GM12878 (cell line): ENCODE measurements around the gene GAGE10.

Experiments
- GABPA ChIP-seq: IDR thresholded peaks from 2 replicates; pipeline ENCODE4 v1.6.1; 2014; ENCODE audit warnings: antibody characterized with exemption, low read depth, mild to moderate bottlenecking, inconsistent platforms
- JUNB ChIP-seq: IDR thresholded peaks from 2 replicates; pipeline ENCODE4 v1.6.1; 2016; ENCODE audit warnings: antibody characterized with exemption, mild to moderate bottlenecking
- KAT2A ChIP-seq: conservative IDR thresholded peaks from 2 replicates; pipeline ENCODE4 v1.6.1; 2011; ENCODE audit warnings: low read depth, low read length; ENCODE audit not compliant: control insufficient read depth
- POLR2A ChIP-seq: IDR thresholded peaks from 2 replicates; pipeline ENCODE4 v1.6.1; 2011; ENCODE audit warnings: low read depth, mild to moderate bottlenecking, low read length
- RFX5 ChIP-seq: IDR thresholded peaks from 2 replicates; pipeline ENCODE4 v1.6.1; 2011; ENCODE audit warnings: low read depth, low read length, improper control_type of control experiment
- TF ChIP-seq, protein P1 (sequence below): IDR thresholded peaks from 2 replicates; pipeline ENCODE4 v1.6.1; 2012; ENCODE audit warnings: mild to moderate bottlenecking, low read depth, low read length
- TF ChIP-seq, protein P2 (sequence below), 3 experiments: IDR thresholded peaks in 2 of 3; conservative IDR thresholded peaks in 1 of 3; 2 replicates each; pipeline ENCODE4 v1.5.1; 2011; ENCODE audit warnings: low read depth in 3 of 3, low read length in 3 of 3, mild to moderate bottlenecking in 3 of 3, control low read depth in 2 of 3, moderate library complexity in 2 of 3, inconsistent platforms in 1 of 3, mixed read lengths in 1 of 3; ENCODE audit not compliant: control insufficient read depth in 2 of 3, insufficient read depth in 1 of 3; ENCODE audit errors: extremely low read depth in 1 of 3
- TF ChIP-seq, protein P3 (sequence below): fragments of 150-350 bp; IDR thresholded peaks from 2 replicates; pipeline ENCODE4 v1.6.1; 2016; ENCODE audit warnings: low read depth, low read length
- TF ChIP-seq, protein P4 (sequence below): fragments of 450-650 bp; IDR thresholded peaks from 2 replicates; pipeline ENCODE4 v1.6.1; 2017; ENCODE audit warnings: mild to moderate bottlenecking
- TF ChIP-seq, protein P5 (sequence below): fragments of 450-650 bp; IDR thresholded peaks from 2 replicates; pipeline ENCODE4 v1.6.1; 2018; ENCODE audit warnings: mild to moderate bottlenecking, low read depth, moderate library complexity; ENCODE audit not compliant: partially characterized antibody

DNA sequence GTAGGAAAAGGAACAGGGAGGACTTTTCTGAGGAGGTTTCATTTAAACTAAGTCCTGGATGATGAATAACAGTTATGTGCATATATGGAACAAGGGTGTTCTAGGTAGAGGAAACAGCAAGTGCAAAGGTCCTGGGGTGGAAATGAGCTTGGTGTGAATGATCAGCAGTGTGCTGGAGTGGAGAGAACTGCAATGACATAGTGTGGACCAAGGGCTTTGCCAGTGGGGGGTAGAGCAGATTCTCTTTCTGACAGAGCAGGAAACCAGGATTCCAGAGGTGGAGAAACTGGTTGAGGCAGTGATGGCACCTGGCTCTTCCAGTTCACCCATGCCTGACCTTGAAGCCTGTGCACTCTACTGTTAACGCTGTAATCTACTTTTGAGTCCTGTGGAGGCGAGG lies 32.1 kb upstream of the GAGE10 start:
- TF ChIP-seq POLR2A: no peak
- TF ChIP-seq, protein P1, sequence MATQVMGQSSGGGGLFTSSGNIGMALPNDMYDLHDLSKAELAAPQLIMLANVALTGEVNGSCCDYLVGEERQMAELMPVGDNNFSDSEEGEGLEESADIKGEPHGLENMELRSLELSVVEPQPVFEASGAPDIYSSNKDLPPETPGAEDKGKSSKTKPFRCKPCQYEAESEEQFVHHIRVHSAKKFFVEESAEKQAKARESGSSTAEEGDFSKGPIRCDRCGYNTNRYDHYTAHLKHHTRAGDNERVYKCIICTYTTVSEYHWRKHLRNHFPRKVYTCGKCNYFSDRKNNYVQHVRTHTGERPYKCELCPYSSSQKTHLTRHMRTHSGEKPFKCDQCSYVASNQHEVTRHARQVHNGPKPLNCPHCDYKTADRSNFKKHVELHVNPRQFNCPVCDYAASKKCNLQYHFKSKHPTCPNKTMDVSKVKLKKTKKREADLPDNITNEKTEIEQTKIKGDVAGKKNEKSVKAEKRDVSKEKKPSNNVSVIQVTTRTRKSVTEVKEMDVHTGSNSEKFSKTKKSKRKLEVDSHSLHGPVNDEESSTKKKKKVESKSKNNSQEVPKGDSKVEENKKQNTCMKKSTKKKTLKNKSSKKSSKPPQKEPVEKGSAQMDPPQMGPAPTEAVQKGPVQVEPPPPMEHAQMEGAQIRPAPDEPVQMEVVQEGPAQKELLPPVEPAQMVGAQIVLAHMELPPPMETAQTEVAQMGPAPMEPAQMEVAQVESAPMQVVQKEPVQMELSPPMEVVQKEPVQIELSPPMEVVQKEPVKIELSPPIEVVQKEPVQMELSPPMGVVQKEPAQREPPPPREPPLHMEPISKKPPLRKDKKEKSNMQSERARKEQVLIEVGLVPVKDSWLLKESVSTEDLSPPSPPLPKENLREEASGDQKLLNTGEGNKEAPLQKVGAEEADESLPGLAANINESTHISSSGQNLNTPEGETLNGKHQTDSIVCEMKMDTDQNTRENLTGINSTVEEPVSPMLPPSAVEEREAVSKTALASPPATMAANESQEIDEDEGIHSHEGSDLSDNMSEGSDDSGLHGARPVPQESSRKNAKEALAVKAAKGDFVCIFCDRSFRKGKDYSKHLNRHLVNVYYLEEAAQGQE: no peak
- no peak for TF ChIP-seq GABPA
- TF ChIP-seq, protein P2, sequence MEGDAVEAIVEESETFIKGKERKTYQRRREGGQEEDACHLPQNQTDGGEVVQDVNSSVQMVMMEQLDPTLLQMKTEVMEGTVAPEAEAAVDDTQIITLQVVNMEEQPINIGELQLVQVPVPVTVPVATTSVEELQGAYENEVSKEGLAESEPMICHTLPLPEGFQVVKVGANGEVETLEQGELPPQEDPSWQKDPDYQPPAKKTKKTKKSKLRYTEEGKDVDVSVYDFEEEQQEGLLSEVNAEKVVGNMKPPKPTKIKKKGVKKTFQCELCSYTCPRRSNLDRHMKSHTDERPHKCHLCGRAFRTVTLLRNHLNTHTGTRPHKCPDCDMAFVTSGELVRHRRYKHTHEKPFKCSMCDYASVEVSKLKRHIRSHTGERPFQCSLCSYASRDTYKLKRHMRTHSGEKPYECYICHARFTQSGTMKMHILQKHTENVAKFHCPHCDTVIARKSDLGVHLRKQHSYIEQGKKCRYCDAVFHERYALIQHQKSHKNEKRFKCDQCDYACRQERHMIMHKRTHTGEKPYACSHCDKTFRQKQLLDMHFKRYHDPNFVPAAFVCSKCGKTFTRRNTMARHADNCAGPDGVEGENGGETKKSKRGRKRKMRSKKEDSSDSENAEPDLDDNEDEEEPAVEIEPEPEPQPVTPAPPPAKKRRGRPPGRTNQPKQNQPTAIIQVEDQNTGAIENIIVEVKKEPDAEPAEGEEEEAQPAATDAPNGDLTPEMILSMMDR (IDR thresholded peaks at IDR 0.05 in 2 of 3, conservative IDR thresholded peaks at IDR 0.05 in 1 of 3; ENCODE audit: control insufficient read depth in 2 of 3, extremely low read depth in 1 of 3, insufficient read depth in 1 of 3, low read depth in 3 of 3, low read length in 3 of 3): no peak
- TF ChIP-seq, protein P3, sequence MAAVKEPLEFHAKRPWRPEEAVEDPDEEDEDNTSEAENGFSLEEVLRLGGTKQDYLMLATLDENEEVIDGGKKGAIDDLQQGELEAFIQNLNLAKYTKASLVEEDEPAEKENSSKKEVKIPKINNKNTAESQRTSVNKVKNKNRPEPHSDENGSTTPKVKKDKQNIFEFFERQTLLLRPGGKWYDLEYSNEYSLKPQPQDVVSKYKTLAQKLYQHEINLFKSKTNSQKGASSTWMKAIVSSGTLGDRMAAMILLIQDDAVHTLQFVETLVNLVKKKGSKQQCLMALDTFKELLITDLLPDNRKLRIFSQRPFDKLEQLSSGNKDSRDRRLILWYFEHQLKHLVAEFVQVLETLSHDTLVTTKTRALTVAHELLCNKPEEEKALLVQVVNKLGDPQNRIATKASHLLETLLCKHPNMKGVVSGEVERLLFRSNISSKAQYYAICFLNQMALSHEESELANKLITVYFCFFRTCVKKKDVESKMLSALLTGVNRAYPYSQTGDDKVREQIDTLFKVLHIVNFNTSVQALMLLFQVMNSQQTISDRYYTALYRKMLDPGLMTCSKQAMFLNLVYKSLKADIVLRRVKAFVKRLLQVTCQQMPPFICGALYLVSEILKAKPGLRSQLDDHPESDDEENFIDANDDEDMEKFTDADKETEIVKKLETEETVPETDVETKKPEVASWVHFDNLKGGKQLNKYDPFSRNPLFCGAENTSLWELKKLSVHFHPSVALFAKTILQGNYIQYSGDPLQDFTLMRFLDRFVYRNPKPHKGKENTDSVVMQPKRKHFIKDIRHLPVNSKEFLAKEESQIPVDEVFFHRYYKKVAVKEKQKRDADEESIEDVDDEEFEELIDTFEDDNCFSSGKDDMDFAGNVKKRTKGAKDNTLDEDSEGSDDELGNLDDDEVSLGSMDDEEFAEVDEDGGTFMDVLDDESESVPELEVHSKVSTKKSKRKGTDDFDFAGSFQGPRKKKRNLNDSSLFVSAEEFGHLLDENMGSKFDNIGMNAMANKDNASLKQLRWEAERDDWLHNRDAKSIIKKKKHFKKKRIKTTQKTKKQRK: no peak
- no peak for TF ChIP-seq RFX5
- TF ChIP-seq, protein P4, sequence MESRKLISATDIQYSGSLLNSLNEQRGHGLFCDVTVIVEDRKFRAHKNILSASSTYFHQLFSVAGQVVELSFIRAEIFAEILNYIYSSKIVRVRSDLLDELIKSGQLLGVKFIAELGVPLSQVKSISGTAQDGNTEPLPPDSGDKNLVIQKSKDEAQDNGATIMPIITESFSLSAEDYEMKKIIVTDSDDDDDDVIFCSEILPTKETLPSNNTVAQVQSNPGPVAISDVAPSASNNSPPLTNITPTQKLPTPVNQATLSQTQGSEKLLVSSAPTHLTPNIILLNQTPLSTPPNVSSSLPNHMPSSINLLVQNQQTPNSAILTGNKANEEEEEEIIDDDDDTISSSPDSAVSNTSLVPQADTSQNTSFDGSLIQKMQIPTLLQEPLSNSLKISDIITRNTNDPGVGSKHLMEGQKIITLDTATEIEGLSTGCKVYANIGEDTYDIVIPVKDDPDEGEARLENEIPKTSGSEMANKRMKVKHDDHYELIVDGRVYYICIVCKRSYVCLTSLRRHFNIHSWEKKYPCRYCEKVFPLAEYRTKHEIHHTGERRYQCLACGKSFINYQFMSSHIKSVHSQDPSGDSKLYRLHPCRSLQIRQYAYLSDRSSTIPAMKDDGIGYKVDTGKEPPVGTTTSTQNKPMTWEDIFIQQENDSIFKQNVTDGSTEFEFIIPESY: no peak
- TF ChIP-seq, protein P5, sequence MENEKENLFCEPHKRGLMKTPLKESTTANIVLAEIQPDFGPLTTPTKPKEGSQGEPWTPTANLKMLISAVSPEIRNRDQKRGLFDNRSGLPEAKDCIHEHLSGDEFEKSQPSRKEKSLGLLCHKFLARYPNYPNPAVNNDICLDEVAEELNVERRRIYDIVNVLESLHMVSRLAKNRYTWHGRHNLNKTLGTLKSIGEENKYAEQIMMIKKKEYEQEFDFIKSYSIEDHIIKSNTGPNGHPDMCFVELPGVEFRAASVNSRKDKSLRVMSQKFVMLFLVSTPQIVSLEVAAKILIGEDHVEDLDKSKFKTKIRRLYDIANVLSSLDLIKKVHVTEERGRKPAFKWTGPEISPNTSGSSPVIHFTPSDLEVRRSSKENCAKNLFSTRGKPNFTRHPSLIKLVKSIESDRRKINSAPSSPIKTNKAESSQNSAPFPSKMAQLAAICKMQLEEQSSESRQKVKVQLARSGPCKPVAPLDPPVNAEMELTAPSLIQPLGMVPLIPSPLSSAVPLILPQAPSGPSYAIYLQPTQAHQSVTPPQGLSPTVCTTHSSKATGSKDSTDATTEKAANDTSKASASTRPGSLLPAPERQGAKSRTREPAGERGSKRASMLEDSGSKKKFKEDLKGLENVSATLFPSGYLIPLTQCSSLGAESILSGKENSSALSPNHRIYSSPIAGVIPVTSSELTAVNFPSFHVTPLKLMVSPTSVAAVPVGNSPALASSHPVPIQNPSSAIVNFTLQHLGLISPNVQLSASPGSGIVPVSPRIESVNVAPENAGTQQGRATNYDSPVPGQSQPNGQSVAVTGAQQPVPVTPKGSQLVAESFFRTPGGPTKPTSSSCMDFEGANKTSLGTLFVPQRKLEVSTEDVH: no peak
- TF ChIP-seq JUNB: no peak
- no peak for TF ChIP-seq KAT2A
